ENCODE results near the gene TWIST1.

Gene TWIST1

GRCh38 chr7:19094138-19094537 lies 23.3 kb downstream of the TWIST1 start:
- DNase-seq, result no peak

DNA sequence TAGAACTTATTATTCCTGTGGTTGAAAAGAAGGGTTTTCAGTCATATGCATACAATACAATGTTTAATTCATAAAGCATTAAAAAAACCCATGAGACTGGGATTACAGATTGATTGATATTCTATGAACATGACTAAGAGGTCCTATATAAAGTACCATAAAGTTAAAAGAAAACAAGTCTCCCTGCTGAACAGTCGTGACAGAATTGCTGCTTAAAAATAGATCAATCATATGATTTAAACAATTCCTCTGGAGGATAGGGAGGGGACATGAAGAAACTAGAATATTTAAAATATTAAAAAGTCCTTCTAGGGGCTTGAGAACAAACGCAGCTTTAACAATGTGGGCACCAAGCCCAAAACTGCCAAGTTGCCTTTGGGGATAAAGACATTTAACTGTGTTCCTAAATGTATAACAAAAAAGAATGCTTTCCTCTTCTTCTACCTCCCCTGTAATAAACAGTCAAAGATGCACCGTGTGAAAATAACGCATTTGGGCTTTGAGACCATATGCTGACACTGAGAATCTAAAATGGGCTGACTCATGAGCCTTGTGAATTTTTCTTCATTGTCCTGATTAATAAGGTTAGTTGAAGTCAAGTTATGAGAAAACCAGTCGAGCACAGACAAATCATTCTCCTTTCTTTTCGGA lies 25.8 kb downstream of the TWIST1 start:
- no peak for DNase-seq

DNA sequence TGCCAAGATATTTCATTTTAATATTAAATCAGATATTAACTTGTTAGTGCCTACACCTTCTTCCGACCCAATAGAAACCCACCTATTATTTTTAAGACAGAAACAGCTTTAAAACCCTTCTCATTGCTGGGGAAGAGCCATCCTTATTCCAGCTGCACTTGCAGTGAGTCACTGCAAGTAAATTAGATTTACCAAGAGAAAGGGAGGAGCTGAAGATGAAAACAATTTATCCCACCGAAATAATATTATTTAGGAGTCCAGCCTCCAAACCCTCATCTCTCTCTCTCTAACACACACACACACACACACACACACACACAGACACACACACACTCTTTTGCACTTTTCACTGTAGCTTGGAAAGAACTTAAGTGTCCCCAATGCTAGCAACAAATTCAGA lies 26.9 kb downstream of the TWIST1 start:
- no peak for DNase-seq

- no peak for DNase-seq
Observed at GRCh38 chr7:19089797-19090196, 27.6 kb downstream of the TWIST1 start.

GRCh38 chr7:19089378-19089777 lies 28.1 kb downstream of the TWIST1 start:
- DNase-seq, result no peak

- no peak for DNase-seq
Observed at GRCh38 chr7:19080093-19080492, 37.3 kb downstream of the TWIST1 start.

- no peak for DNase-seq
Observed at GRCh38 chr7:19079066-19079465, 38.4 kb downstream of the TWIST1 start.

GRCh38 chr7:19069842-19070241 lies 47.6 kb downstream of the TWIST1 start:
- DNase-seq, result no peak

GRCh38 chr7:19066170-19066569 lies 51.3 kb downstream of the TWIST1 start:
- DNase-seq, result no peak
